HG03439 (cell line): ENCODE results near the gene TECPR2.

ENCODE experiments used
- ATAC-seq: cut with Tn5 transposase; IDR thresholded peaks from one replicate; pipeline ENCODE4 v1.9.1; 2021; ENCODE audit warnings: mild to moderate bottlenecking, moderate library complexity; ENCODE audit not compliant: unreplicated experiment

Gene TECPR2

DNA sequence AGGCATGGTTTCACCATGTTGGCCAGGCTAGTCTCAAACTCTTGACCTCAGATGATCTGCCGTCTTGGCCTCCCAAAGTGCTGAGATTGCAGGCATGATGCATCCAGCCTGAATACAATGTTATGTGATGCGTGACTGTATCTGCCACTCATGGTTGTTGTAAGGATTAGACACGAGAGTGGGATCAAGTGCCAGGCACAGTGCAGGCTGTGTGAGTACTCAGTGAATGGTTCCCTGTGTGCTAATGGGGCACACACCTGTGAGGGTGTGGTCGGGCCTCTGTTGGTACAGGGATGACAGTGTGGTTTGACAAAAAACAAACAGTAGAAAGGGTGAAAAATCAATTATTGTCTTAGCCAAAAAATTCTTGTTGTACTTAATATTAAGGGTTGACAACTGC lies 61.8 kb downstream of the TECPR2 start:
- ATAC-seq, result no peak

DNA sequence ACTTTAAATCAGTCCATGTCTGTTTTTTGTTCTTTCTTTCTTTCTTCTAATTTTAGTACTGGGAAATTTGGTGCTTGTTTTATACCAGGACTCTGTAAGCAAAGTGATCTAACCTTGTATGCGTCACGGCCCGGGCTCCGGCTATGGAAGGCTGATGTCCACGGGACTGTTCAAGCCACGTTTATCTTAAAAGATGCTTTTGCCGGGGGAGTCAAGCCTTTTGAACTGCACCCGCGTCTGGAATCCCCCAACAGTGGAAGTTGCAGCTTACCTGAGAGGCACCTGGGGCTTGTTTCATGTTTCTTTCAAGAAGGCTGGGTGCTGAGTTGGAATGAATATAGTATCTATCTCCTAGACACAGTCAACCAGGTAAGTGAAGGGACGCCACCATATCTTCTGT lies 62.2 kb downstream of the TECPR2 start:
- no peak for ATAC-seq

GRCh38 chr14:102426796-102427195 lies 64.1 kb downstream of the TECPR2 start:
- ATAC-seq, result no peak

- ATAC-seq, result no peak
Measured at GRCh38 chr14:102427642-102428041, 64.9 kb downstream of the TECPR2 start.

DNA sequence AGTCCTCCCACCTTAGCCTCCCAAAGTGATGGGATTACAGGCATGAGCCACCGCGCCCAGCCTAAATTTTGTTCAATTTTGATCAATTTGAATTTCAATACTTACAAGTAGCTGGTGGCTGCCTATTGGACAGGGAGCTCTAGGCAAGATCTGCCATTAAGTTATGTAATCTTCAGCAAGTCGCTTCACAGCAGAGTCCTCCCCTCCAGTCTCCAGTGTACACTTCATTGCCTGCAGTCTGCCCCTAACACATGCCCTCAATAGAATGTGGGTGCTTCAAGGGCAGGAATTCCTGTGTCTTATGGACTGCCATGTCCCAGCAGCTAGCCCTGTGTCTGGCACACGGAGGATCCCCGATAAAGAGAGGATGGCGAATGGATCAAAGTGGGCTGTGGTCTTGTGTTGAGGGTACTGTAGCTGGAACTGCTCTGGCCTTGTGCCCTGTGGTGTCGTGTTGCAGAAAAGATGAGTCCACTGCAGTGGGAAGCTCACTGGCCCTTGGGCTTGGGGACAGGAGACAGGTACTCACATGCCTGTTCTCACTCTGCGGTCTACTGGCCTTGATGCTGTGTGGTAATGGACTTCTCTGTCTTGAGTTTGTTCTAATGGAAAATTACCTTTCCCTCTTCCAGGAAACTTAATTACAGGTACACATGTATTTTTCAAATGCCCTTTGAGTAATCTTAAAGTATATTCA lies 67.6 kb downstream of the TECPR2 start:
- ATAC-seq, result no peak

DNA sequence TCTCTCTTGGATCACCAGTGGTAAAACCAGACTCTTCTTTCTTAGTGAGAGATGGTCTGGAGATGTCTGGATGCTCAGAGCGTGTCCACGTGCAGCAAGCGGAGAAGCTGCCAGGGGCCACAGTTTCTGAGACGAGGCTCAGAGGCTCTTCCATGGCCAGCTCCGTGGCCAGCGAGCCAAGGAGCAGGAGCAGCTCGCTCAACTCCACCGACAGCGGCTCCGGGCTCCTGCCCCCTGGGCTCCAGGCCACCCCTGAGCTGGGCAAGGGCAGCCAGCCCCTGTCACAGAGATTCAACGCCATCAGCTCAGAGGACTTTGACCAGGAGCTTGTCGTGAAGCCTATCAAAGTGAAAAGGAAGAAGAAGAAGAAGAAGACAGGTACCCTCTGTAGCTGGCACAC lies 69.0 kb downstream of the TECPR2 start:
- no peak for ATAC-seq

- ATAC-seq, result no peak
Measured at GRCh38 chr14:102434647-102435175, 72.0 kb downstream of the TECPR2 start.

DNA sequence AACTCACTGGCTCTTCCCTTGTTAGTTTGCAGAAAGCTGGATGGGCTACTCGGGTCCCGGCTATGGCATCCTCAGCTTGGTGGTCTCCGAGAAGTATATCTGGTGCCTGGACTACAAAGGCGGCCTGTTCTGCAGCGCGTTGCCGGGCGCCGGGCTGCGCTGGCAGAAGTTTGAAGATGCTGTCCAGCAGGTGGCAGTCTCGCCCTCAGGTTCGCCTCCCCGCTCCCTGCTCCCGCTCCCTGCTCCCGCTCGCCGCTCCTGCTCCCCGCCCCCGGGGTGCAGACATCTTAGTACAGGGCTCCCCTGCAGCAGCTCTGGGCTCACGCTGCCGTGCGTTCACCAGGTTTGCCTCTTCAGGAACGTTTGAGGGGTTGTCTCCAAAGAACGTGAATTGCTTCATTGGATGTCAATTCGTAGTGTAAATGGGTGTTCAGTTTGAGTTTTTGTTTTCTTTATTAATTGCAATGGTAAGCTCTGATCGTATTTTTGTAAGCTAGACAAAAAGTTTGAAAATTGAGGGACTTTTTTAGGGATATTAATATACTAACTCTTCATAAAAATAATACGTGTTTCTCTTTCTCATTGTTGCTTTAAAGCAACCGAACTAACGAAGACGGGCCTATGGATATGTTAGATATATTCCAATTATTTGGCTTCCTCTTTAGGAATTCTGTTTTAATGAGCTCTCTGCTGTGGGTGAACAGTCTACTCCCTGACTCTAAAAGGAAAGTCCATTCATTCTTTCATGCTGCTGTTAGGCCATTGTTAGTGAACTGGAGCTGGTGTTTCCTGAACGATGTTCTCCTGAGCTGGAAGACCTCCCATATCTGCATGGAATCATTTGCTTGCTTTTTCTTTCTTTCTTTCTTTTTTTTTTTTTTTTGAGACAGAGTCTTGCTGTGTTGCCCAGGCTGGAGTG lies 75.5 kb downstream of the TECPR2 start:
- no peak for ATAC-seq

DNA sequence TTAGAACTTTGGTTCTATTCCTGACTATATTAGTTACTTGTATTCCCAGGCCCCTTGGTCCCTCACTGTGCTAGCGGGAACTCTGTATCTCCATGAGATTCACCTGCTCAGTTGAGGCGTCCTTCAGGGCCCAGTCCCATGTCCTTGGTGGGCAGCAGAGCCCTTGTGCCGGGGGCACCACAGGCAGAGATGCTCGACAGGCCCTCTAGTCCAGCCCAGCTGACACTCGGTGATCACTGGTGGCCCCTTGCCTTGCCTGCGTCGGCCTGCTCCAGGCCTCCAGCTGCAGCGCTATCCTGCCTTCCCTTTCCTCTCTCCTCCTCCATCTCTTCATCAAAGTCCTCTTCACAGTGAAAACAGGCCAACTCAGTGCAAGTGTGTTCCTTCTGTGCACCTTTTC lies 76.8 kb downstream of the TECPR2 start:
- ATAC-seq, result no peak

- no peak for ATAC-seq
Measured at GRCh38 chr14:102440392-102440791, 77.7 kb downstream of the TECPR2 start.

GRCh38 chr14:102442241-102443211 lies 79.8 kb downstream of the TECPR2 start:
- no peak for ATAC-seq

DNA sequence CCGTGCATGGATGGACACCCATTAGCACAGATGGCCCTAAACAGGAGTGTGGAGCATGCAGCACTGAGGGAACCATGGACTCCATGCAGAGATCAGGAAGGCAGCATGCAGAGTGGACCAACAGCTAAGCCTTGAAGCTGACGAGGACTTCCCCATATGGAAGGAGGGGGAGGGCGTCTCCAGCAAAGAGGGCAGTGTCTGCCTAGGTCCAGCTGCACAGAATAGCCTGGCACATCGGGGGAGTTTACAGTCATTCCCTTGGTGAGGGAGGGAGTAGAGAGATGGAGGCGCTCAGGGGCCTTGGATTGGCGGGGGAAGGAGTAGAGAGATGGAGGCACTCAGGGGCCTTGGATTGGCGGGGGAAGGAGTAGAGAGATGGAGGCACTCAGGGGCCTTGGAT lies 82.3 kb downstream of the TECPR2 start:
- ATAC-seq, result no peak

DNA sequence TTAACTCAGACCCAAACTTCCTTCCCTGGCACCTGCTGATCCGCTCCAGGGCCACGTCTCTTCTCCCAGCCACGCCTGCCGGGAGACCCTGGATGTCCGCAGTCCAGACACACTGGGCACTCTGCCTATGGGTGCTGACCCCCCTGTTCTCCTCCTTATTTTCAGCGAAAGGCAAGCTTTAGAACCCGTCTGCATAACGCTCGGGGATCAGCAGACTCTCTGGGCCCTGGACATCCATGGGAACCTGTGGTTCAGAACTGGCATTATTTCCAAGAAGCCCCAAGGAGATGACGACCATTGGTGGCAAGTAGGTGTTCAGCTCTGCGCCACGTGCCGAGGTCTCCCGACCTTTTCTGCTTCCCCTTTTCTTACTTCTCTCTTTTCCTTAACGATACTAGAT lies 82.9 kb downstream of the TECPR2 start:
- no peak for ATAC-seq

- no peak for ATAC-seq
Measured at GRCh38 chr14:102450206-102451063, 87.7 kb downstream of the TECPR2 start.

DNA sequence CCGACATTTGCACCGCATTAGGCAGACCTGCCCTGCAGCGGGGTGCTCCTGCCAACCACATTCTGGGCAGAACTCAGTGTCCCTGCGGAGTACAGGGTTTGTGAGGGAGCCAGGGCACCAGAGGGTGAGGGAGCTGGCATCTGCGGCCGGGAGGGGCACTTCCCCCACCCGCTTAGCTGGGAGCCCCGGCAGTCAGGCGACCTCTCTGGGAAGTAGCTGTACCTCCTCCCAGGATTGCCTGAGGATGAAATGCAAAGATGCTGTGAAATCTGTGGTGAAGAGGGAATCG lies 88.3 kb downstream of the TECPR2 start:
- no peak for ATAC-seq

- no peak for ATAC-seq
Measured at GRCh38 chr14:102452302-102452701, 89.6 kb downstream of the TECPR2 start.

GRCh38 chr14:102454711-102455110 lies 92.0 kb downstream of the TECPR2 start:
- no peak for ATAC-seq

DNA sequence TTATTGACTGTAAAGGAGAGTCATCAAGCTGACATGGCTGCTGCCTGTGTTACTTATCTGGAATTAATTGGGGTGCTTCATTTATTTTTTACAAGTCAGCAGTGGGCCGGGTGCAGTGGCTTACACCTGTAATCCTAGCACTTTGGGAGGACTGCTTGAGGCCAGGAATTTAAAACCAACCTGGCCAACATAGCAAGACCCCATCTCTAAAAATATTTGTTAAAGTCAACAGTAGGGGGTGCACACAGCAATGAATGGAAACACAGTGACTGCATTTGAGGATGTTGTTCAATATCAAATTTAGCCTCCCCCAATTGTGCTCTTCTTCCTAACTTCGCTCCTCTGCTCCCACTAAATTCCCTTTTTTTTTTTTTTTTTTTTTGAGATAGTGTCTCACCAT lies 94.8 kb downstream of the TECPR2 start:
- ATAC-seq, result no peak

- no peak for ATAC-seq
Measured at GRCh38 chr14:102461490-102462338, 99.0 kb downstream of the TECPR2 start.
